NCI-H187 treated with DMSO at 0.1 percent for 48 hours (cell line): Measurements from ENCODE around the gene SLC7A10.
"Not testable (repeated sequence)": the region's sequence is repeated elsewhere in the genome, so short reads cannot be mapped to it uniquely, and the experiment has no call there.

Source experiments
- DNase-seq: peaks from one replicate; lab custom pipeline; 2025; lab: John Stamatoyannopoulos, UW

Gene SLC7A10

GRCh38 chr19:33238481-33239149 lies 13.0 kb upstream of the SLC7A10 start:
- no peak for DNase-seq

- DNase-seq: no peak
Measured at GRCh38 chr19:33236696-33237390, 11.2 kb upstream of the SLC7A10 start.

GRCh38 chr19:33235996-33236350 lies 10.3 kb upstream of the SLC7A10 start:
- DNase-seq: no peak

DNA sequence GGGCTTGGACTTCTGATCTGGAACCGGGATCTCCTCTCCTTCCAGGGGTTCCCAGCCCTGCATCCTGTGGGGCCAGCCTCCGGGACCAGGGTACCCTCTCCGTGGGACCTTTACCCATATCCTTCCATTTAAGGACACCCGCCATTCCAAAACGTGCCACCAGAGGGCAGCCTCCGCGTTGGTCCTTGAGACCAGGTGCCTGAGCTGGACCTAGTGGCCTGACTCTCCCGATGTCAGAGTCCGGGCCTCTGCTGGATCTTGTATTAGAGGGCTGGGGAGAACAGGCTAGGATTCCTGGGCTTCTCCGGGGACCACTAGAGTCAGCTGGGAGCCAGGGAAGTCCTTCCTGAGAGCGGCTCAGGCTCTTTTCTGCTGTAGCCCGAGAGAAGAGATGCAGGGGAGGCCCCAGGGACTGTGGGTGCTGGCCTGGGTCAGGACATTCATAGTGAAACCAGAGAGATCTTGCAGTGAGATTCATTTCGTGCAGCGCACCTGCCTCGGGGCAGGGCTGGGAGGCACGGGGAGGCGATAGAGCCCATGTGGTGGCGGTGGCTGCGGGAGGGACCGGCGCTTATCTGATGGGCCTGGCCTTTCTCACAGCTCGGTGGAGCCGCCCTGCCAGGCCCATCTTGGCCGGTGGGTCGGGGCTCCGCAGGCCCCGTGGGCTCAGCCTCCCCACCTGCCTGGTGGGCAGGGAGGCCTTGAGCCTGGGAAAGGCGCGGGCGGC lies 9.8 kb upstream of the SLC7A10 start:
- DNase-seq: no peak

DNA sequence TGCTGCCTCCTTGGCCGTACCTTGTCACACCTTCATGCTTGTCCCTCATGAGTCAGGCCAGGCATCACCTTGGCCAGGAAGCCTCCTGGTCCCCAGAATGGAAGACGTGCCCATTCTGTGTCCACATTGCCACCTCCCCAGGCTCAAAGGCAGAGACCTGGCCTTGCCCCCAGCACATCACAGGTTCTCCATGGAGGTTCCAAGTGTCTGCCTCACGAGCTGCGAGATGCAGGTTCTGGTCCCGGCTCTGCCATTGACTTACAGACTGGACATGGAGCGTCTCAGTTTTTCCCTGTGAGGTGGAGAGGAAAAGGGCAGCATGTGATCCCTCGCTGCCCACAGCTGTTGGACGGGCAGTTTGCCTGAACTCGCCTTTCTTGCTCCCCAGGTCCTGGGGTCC lies 9.1 kb upstream of the SLC7A10 start:
- no peak for DNase-seq

DNA sequence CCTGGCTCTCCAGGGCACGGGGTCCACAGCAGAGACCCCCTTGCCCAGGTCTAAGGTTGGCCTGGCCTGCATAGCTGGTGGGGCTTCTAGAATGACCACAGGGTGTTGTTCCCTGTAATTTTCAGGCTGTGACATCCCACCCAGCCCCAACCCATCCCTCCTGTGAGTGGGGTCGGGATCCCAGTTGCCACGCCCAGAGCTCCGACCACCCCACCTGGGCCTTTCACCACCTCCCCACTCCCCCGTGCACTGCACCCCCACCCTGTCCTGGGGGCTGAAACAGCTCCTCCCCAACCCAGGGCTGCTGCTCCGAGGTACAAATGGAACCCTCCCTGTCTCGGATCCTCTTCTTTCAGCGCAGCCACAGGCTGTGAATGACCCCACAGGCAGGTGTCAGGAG lies 8.4 kb upstream of the SLC7A10 start:
- DNase-seq: no peak

DNA sequence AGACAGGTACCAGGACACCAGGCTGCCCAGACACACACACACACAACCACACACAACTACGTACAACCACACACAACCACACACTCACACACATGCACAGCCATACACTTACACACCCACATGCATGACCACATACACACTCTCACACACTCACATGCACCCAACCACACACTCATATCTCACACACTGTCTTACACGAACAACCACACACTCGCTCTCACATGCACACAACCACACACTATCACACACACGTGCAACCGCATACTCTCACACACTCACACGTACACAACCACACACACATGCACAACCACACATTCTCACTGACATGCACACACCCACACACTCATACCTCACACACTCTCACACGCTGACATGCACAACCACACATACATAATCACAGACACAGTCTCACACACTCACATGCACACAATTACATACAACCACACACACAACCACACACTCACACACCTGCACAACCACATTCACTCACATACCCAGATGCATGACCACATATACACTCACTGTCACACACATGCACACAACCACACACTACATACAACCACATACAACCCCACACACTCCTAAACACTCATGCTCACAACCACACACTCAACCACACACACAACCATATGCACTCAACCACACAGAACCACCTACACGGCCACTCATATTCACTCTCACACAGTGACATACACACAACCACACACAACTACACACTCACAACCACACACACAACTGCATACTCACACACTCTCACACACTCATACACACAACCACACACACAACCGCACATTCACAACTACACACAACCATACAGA lies 7.6 kb upstream of the SLC7A10 start:
- no peak for DNase-seq

- DNase-seq: no peak
Measured at GRCh38 chr19:33232656-33233055, 7.0 kb upstream of the SLC7A10 start.

GRCh38 chr19:33231511-33231910 lies 5.9 kb upstream of the SLC7A10 start:
- DNase-seq: no peak

GRCh38 chr19:33229962-33230361 lies 4.3 kb upstream of the SLC7A10 start:
- DNase-seq: no peak

GRCh38 chr19:33227870-33228599 lies 2.4 kb upstream of the SLC7A10 start:
- no peak for DNase-seq

GRCh38 chr19:33227242-33227650 lies 1.6 kb upstream of the SLC7A10 start:
- DNase-seq: no peak

DNA sequence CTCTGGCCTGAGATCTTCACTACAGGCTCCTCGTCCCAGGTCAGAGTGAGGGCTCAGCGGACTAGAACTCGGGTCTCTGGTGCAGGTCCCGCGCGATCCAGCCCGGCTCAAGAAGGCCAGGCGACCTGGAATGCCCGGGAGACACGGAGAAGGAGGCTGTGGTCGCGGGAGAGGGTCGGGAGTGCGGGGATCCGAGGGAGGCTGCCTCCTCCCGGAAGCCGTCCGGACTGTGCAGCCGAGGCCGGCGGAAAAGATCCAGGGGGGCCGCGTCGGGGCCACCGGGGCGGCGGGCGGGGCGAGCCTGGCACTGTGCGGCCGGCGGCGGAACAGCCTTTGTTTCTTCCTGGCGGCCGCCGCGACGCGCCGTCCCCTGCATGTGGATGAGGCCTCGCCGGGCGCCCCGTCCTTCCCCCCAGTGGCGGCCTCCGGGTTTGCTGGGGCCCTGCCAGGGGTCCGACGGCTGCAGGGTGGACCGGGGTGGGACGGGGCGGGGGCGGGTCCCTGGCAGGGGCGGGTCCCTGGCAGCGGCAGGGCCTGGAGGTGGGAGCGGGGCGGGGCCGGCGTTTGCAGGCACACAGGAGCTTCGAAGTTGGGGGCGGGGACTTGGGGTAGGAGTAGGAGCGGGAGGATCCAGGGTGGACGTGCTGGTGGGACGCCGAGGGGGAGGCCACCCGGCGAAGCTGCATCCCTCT lies 1.0 kb upstream of the SLC7A10 start:
- DNase-seq: no peak

- no peak for DNase-seq
Measured at GRCh38 chr19:33224694-33225457, 774 bp downstream of the SLC7A10 start.

- DNase-seq: not testable (repeated sequence)
Measured at GRCh38 chr19:33222255-33222654, 3.4 kb downstream of the SLC7A10 start.

- no peak for DNase-seq
Measured at GRCh38 chr19:33221638-33222037, 4.0 kb downstream of the SLC7A10 start.

GRCh38 chr19:33220735-33221134 lies 4.9 kb downstream of the SLC7A10 start:
- no peak for DNase-seq

DNA sequence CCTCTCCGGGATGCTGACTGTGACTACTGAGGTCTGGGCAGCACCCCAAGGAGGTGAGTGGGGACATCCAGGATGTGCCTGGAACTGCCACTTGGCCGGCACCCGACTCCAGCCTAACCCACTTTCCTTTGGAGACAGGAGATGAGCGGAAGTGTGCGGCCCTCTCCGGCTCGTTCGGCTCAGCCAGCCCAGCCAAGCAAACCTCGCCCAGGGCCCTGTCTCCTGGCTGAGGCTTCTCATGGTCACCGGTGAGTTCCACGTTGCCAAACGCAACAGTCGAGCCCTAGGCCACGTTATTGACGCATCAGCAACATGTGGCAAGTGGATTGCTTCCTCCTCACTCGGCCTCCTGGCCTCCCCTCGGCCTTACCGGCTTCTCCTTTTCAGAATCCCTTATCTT lies 5.5 kb downstream of the SLC7A10 start:
- DNase-seq: no peak

- no peak for DNase-seq
Measured at GRCh38 chr19:33219261-33219815, 6.3 kb downstream of the SLC7A10 start.

DNA sequence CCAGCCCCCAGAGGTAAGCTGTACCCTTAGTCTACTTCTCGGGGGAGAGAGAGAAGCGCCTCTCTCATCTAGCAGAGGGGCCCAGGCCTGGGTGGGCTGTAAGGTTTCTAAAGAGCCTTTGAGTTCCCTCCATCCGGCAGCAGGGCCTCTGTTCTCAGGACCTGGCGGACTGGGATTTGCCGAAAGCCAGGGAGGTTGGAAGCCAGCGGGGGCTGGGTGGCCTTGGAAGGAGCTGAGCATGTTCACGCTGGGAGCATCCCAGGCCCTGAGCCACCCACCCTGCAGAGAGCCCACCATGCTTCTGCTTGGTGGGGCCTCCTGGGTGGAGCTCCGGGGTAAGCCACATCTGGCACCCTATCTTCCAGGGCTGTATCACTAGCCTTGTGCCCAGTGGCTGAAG lies 7.8 kb downstream of the SLC7A10 start:
- DNase-seq: no peak
